ENCODE data around the gene STRA6. TPM values are rescaled to one million over a fixed set of nuclear protein-coding genes. Genes with fewer than 3 reads are reported as not detected.

STRA6 gene
- polyA plus RNA-seq, 1 experiment = 10.9 TPM

- Histone ChIP-seq H3K36me3 (ENCODE audit: control insufficient read depth, insufficient read depth, low read length) (no peaks in the 10 kb centered on the region; the same call in 1 of the 2 replicates), H3K27me3 (ENCODE audit: control insufficient read depth, insufficient read depth, low read length) (peaks cover 2% of the 10 kb centered on the region; the same call in 1 of the 2 replicates), H3K4me3 (ENCODE audit: low read depth, low read length) (no peak overlapping the region)
- no peak for DNase-seq (ENCODE audit: low read depth)
- TF ChIP-seq, protein P1, sequence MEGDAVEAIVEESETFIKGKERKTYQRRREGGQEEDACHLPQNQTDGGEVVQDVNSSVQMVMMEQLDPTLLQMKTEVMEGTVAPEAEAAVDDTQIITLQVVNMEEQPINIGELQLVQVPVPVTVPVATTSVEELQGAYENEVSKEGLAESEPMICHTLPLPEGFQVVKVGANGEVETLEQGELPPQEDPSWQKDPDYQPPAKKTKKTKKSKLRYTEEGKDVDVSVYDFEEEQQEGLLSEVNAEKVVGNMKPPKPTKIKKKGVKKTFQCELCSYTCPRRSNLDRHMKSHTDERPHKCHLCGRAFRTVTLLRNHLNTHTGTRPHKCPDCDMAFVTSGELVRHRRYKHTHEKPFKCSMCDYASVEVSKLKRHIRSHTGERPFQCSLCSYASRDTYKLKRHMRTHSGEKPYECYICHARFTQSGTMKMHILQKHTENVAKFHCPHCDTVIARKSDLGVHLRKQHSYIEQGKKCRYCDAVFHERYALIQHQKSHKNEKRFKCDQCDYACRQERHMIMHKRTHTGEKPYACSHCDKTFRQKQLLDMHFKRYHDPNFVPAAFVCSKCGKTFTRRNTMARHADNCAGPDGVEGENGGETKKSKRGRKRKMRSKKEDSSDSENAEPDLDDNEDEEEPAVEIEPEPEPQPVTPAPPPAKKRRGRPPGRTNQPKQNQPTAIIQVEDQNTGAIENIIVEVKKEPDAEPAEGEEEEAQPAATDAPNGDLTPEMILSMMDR (IDR thresholded peaks at IDR 0.05; ENCODE audit: insufficient read depth, low read depth, low read length) = peak; percentile 11; the same call in 1 of the 2 replicates
- ChIA-PET POLR2A (interaction anchor here (0.7 kb wide), 2 partner anchors 23 to 80 kb away, joined by 3 to 7 read pairs; no protein-coding TSS in a partner anchor), CTCF (interaction anchor here (0.7 to 2.1 kb wide), 9 partner anchors 16 to 147 kb away, joined by 3 to 5 read pairs (median 3); no protein-coding TSS in a partner anchor)
Measured at GRCh38 chr15:74172701-74173379, 29.7 kb downstream of the STRA6 start.

GRCh38 chr15:74171965-74172541, 30.5 kb downstream of the STRA6 start:
- TF ChIP-seq, protein P1 (IDR thresholded peaks at IDR 0.05; ENCODE audit: insufficient read depth, low read depth, low read length) = no peak
- H3K36me3 ChIP-seq (ENCODE audit: control insufficient read depth, insufficient read depth, low read length) = no peaks in the 10 kb centered on the region; the same call in 1 of the 2 replicates
- ChIA-PET POLR2A (no interaction called here), CTCF (interaction anchor here (0.7 to 2.3 kb wide), 7 partner anchors 10 to 147 kb away, joined by 3 to 7 read pairs (median 4); no protein-coding TSS in a partner anchor)
- DNase-seq (ENCODE audit: low read depth) = no peak
- peaks cover 2% of the 10 kb centered on the region; the same call in 1 of the 2 replicates for H3K27me3 ChIP-seq (ENCODE audit: control insufficient read depth, insufficient read depth, low read length)
- no peak overlapping the region for H3K4me3 ChIP-seq (ENCODE audit: low read depth, low read length)

- Histone ChIP-seq H3K36me3 (ENCODE audit: control insufficient read depth, insufficient read depth, low read length) (no peaks in the 10 kb centered on the region; the same call in 1 of the 2 replicates), H3K27me3 (ENCODE audit: control insufficient read depth, insufficient read depth, low read length) (peaks cover 2% of the 10 kb centered on the region; the same call in 1 of the 2 replicates), H3K4me3 (ENCODE audit: low read depth, low read length) (no peak overlapping the region)
- ChIA-PET POLR2A (no interaction called here), CTCF (interaction anchor here (0.8 to 2.3 kb wide), 3 partner anchors 9 to 133 kb away, joined by 3 to 7 read pairs (median 4); no protein-coding TSS in a partner anchor)
- DNase-seq (ENCODE audit: low read depth) = no peak
- TF ChIP-seq, protein P1 (IDR thresholded peaks at IDR 0.05; ENCODE audit: insufficient read depth, low read depth, low read length) = no peak
Measured at GRCh38 chr15:74170875-74171578, 31.6 kb downstream of the STRA6 start.

GRCh38 chr15:74170071-74170844, 32.3 kb downstream of the STRA6 start:
- Histone ChIP-seq H3K27me3 (ENCODE audit: control insufficient read depth, insufficient read depth, low read length) (peaks cover 2% of the 10 kb centered on the region; the same call in 1 of the 2 replicates), H3K4me3 (ENCODE audit: low read depth, low read length) (no peak overlapping the region), H3K36me3 (ENCODE audit: control insufficient read depth, insufficient read depth, low read length) (no peaks in the 10 kb centered on the region; the same call in 1 of the 2 replicates)
- DNase-seq (ENCODE audit: low read depth) = no peak
- TF ChIP-seq, protein P1 (IDR thresholded peaks at IDR 0.05; ENCODE audit: insufficient read depth, low read depth, low read length) = no peak
- POLR2A ChIA-PET = no interaction called here
- CTCF ChIA-PET = interaction anchor here (0.6 to 2.3 kb wide), 4 partner anchors 9 to 121 kb away, joined by 3 to 7 read pairs (median 4); no protein-coding TSS in a partner anchor

All from BJ (cell line).